ENCODE data around the gene TMEM107. TPM values are rescaled to one million over a fixed set of nuclear protein-coding genes. Genes with fewer than 3 reads are reported as not detected.

Gene TMEM107
- polyA plus RNA-seq, 1 donor from 2014 or later, result 35.2 TPM

DNA sequence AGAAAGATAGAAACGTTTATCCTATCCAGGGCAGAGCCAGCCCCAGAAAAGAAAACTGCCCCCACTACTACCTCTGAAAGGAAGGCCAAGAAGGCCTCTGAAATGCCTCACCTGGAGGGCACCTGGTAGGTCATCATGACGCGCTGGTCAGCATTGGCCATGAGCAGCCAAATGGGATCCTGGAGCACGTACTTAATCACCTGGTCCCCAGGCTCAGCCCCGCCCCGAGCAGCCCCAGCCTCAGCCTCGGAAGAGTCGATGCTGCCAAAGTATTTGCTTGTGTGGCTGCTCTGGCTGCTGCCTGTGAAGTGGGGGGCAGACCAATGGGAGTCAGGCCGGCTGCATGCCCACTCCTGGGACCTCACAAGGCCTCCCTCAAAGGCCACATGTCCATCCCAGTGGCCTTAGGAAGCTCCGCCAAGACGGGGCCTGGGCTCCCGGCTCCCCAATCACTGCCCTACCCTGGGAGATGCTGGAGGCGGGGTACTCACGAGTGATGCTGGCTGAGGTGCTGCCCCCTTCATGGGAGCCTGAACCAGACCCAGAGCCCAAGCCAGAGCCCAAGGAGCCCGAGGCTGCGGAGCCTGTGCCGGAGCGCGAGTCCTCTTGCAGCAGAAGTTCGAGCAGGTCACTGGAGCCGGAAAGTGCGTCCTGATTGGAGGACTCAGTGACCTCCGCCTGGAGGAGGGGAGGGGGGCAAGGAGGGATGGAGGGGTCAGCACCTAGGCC is 33.9 kb downstream of the TMEM107 start:
- Mint-ChIP-seq H3K27ac (no peak overlapping the region), H3K36me3 (peaks cover 3% of the 10 kb centered on the region), H3K9me3 (no peaks in the 10 kb centered on the region), H3K27me3 (no peaks in the 10 kb centered on the region), H3K4me1 (peaks cover 0 to 5% (median 2%) of the 10 kb centered on the region in 3 donors), H3K4me3 (peak overlapping the region in 1 of 4 donors; percentile 41)

GRCh38 chr17:8141741-8142140 is 34.4 kb downstream of the TMEM107 start:
- peak overlapping the region in 2 of 4 donors; percentile 41 to 60 for H3K4me3 Mint-ChIP-seq
- no peaks in the 10 kb centered on the region for H3K27me3 Mint-ChIP-seq
- peaks cover 3% of the 10 kb centered on the region for H3K36me3 Mint-ChIP-seq
- H3K4me1 Mint-ChIP-seq, result peaks cover 0 to 5% (median 2%) of the 10 kb centered on the region in 3 donors
- H3K9me3 Mint-ChIP-seq, result no peaks in the 10 kb centered on the region
- H3K27ac Mint-ChIP-seq, result peak overlapping the region in 1 of 3 donors; percentile 84

DNA sequence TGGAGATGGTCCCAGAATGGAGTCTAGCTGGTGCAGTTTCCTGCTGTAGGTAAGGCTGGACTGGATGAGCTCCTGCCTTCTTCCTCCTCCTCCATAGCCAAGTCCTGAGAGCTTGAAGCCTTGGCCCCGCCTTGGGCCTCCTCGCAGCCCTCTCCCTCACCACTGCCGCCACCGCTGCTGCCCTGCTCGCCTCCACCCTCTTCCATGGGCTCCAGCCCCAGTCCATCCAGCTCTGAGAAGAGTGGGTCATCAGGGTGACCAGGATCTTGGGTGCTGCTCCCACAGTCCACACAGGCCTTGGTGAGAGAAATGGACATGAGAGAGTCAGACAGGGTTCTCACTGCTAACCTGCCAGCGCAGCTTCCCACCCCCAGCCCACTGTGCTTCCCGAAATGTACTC is 35.1 kb downstream of the TMEM107 start:
- H3K27ac Mint-ChIP-seq, result peak overlapping the region in 2 of 3 donors; percentile 39 to 84
- H3K36me3 Mint-ChIP-seq, result no peaks in the 10 kb centered on the region
- H3K4me1 Mint-ChIP-seq, result peaks cover 0 to 4% (median 0%) of the 10 kb centered on the region in 3 donors
- peak overlapping the region in 2 of 4 donors; percentile 33 to 41 for H3K4me3 Mint-ChIP-seq
- H3K9me3 Mint-ChIP-seq, result no peaks in the 10 kb centered on the region
- no peaks in the 10 kb centered on the region for H3K27me3 Mint-ChIP-seq

GRCh38 chr17:8140065-8141029 is 35.8 kb downstream of the TMEM107 start:
- Mint-ChIP-seq H3K9me3 (no peaks in the 10 kb centered on the region), H3K36me3 (no peaks in the 10 kb centered on the region), H3K27me3 (no peaks in the 10 kb centered on the region), H3K4me1 (peaks cover 0 to 4% (median 0%) of the 10 kb centered on the region in 3 donors), H3K4me3 (peak overlapping the region in 1 of 4 donors; percentile 33), H3K27ac (no peak overlapping the region)

DNA sequence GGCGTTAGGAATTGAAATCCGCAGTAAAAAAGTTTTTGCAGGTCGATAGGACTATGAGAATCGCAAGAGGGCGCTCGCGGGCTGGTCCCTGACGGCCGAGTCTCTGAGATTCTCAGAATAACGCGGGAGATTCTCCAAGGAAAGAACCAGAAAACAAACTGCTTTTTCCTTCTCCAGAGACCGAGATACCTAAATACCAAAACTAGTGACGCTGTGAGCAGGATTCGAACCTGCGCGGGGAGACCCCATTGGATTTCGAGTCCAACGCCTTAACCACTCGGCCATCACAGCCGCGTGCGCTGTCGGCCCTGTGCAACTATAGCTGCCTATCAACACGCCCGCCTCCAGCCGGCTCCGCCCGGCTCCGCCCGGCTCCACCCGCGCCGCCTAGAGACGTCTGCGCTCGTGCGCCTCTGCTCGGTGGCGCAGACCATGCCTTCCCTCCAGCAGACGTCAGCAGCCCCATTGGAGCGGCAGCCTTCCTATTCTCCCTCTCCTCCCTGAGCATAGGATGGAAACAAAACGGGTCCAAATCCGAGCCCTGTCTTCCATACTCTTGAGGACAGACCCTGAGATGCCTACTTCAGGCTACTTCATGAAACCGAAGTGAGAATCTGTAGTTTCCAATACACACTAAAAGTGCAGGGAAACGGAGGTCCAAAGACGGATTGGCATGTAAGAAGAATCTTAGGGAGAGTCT is 37.4 kb downstream of the TMEM107 start:
- Mint-ChIP-seq H3K4me1 (peaks cover 0 to 4% (median 0%) of the 10 kb centered on the region in 3 donors), H3K27me3 (no peaks in the 10 kb centered on the region), H3K9me3 (no peaks in the 10 kb centered on the region), H3K27ac (no peak overlapping the region), H3K4me3 (no peak overlapping the region), H3K36me3 (no peaks in the 10 kb centered on the region)

DNA sequence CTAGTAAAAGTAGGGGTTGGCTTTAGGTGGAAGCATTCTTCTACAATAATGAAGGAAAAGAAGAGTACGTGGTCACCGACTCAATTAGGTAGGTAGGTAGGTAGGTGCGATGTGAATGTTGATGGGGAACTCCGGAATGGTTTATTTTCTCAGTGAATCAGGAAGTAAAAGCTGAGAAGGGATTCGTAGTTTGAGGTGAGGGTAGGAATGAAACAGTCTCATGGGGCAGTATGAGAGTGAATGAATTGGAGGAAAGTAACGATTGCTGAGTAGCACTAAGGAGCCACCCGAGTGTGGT is 37.9 kb downstream of the TMEM107 start:
- Mint-ChIP-seq H3K27me3 (no peaks in the 10 kb centered on the region), H3K36me3 (no peaks in the 10 kb centered on the region), H3K27ac (no peak overlapping the region), H3K4me1 (peaks cover 0 to 4% (median 0%) of the 10 kb centered on the region in 3 donors), H3K9me3 (no peaks in the 10 kb centered on the region), H3K4me3 (no peak overlapping the region)

DNA sequence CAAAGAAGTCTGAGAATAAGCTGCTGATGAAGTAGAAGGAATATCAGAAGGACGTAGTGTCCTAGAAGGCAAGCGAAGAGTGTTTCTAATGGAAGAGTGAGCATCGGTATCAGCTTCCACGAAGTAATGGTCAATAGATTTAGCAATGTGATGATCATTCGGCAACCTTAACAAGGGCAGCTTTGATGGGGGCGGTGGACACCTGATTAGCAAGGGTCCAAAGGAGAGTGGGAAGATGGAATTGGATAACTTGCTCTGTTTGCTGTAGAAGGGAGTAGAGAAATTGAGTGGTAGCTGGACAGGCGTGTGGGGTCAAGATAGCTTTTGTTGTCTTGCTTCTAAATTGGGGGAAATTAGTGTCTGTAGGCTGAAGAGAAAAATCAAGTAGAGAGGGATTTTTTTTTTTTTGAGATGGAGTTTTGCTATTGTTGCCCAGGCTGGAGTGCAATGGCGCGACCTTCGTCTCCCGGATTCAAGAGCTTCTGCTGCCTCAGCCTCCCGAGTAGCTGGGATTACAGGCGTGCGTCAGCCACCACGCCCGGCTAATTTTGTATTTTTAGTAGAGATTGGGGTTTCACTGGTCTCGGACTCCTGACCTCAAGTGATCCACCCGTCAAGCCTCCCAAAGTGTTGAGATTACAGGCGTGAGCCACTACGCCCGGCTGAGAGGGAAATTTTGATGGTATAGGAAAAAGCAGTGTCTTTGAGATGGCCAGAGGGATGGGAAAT is 38.4 kb downstream of the TMEM107 start:
- H3K27ac Mint-ChIP-seq, result no peak overlapping the region
- H3K4me1 Mint-ChIP-seq, result peaks cover 0 to 4% (median 0%) of the 10 kb centered on the region in 3 donors
- no peaks in the 10 kb centered on the region for H3K9me3 Mint-ChIP-seq

DNA sequence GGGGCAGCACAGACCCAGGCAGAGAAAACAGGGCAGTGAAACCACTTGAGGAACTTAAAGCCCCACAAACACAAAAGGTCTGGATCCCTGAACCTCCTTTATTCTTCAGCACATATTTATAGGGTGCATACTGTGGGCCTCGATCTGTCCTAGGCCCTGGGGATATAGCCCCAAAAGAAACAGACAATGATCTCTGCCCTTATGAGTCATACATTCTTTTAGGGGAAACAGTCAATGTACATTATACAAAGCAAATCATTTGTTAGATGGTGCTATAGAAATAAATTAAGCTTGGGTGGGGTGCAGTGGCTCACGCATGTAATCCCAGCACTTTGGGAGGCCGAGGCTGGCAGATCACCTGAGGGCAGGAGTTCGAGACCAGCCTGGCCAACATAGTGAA is 42.2 kb downstream of the TMEM107 start:
- peak overlapping the region in 1 of 3 donors; percentile 26 for H3K27ac Mint-ChIP-seq
- peaks cover 4% of the 10 kb centered on the region for H3K27me3 Mint-ChIP-seq
- H3K36me3 Mint-ChIP-seq, result no peaks in the 10 kb centered on the region
- no peaks in the 10 kb centered on the region for H3K4me1 Mint-ChIP-seq
- no peak overlapping the region for H3K4me3 Mint-ChIP-seq
- no peaks in the 10 kb centered on the region for H3K9me3 Mint-ChIP-seq

More for the DNA sequence above, 38.4 kb downstream of the TMEM107 start:
- Mint-ChIP-seq H3K27me3 (no peaks in the 10 kb centered on the region), H3K36me3 (no peaks in the 10 kb centered on the region), H3K4me3 (no peak overlapping the region)

- H3K4me3 Mint-ChIP-seq, result no peak overlapping the region
- H3K27ac Mint-ChIP-seq, result peak overlapping the region in 1 of 3 donors; percentile 44
- H3K9me3 Mint-ChIP-seq, result no peaks in the 10 kb centered on the region
- H3K27me3 Mint-ChIP-seq, result peaks cover 4% of the 10 kb centered on the region
- H3K36me3 Mint-ChIP-seq, result no peaks in the 10 kb centered on the region
- peaks cover 0 to under 1% (median 0%) of the 10 kb centered on the region in 3 donors for H3K4me1 Mint-ChIP-seq
Measured at GRCh38 chr17:8133399-8133798, 42.8 kb downstream of the TMEM107 start.

- Mint-ChIP-seq H3K27me3 (peaks cover 8% of the 10 kb centered on the region), H3K27ac (peak overlapping the region in 1 of 3 donors; percentile 61), H3K9me3 (no peaks in the 10 kb centered on the region), H3K36me3 (no peaks in the 10 kb centered on the region), H3K4me1 (peaks cover 4 to 6% (median 5%) of the 10 kb centered on the region in 3 donors), H3K4me3 (peak overlapping the region in 2 of 4 donors; percentile 24 to 39)
Measured at GRCh38 chr17:8131844-8132441, 44.2 kb downstream of the TMEM107 start.

GRCh38 chr17:8128125-8128784 is 47.9 kb downstream of the TMEM107 start:
- peaks cover 25 to 27% (median 25%) of the 10 kb centered on the region in 3 donors for H3K4me1 Mint-ChIP-seq
- H3K9me3 Mint-ChIP-seq, result no peaks in the 10 kb centered on the region
- H3K27ac Mint-ChIP-seq, result peak overlapping the region in 1 of 3 donors; percentile 67
- H3K4me3 Mint-ChIP-seq, result peak overlapping the region in 2 of 4 donors; percentile 17 to 41
- peaks cover 27% of the 10 kb centered on the region for H3K27me3 Mint-ChIP-seq
- H3K36me3 Mint-ChIP-seq, result no peaks in the 10 kb centered on the region

DNA sequence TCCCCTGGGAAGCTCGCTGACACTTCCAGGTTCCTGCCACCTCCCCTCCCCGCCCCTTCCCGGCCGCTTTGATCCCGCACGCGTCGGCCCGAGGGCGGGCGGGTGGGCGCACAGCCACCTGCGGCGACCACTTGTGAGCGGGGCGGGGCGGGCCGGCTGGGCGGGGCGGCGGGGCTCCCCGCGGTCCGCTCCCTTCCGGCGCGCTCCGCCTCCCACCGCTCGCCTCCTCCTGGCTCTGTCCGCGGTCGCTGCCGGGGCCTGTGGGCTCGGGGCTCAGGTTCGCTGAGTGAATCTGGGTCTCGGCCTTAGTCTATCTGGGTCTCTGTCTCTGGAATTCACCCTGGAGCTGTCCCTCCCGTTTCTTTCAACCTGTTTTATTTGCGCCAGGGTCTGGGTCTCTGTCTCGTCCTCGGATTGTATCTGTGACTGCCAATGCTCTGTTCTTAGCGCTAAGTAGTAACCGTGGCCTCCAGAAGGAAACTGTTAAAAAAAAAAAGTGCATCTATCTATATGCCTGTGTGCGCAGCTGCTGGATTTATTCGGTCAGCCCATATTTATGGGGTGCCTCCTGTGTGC is 49.6 kb downstream of the TMEM107 start:
- peaks cover 29 to 31% (median 31%) of the 10 kb centered on the region in 3 donors for H3K4me1 Mint-ChIP-seq
- no peaks in the 10 kb centered on the region for H3K9me3 Mint-ChIP-seq
- peak overlapping the region; percentile 92 to 98 (median 95) for H3K4me3 Mint-ChIP-seq
- H3K27me3 Mint-ChIP-seq, result peaks cover 37% of the 10 kb centered on the region
- H3K27ac Mint-ChIP-seq, result peak overlapping the region; percentile 89 to 99 (median 97)
- no peaks in the 10 kb centered on the region for H3K36me3 Mint-ChIP-seq

DNA sequence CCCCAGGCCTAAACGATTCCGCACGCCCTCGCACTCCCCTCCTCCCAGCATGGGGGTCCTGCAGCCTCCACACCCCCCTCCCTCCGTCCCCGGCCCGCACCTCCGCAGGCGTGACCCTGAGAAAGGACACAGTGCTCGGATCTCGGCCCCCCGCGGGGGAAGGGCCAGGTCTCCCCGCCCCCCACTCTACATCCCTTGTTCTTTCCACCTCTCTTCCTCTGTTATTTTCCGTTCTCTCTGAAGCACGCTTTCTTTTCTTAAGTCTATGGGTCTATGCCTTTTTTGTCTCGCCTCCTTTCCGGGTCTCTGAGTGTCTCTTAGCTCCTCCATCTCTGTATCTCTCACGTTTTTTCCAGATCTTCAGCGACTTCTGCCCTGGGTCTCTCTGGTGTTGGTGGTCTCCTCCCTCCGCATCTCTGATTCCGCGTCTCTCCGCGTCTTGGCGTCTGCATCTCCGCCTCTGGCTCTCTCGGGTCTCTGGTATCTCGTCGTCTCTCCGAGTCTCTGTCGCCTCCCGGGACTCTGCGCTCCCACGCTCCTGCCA is 50.2 kb downstream of the TMEM107 start:
- Mint-ChIP-seq H3K27ac (peak overlapping the region; percentile 89 to 99 (median 97)), H3K4me3 (peak overlapping the region; percentile 92 to 98 (median 94)), H3K36me3 (no peaks in the 10 kb centered on the region), H3K9me3 (no peaks in the 10 kb centered on the region), H3K4me1 (peaks cover 31 to 33% (median 32%) of the 10 kb centered on the region in 3 donors), H3K27me3 (peaks cover 37% of the 10 kb centered on the region)
